HCT116 (cell line): ENCODE results near the gene EXD3. TPM values are rescaled to one million over a fixed set of nuclear protein-coding genes. Genes with fewer than 3 reads are reported as not detected.

ENCODE experiments used
- ATAC-seq: fragments of 200-7000 bp; cut with Tn5 transposase; 2 replicates; pipeline ENCODE4 v1.9.1; 2020; ENCODE audit warnings: mild to moderate bottlenecking, moderate library complexity
- BruUV-seq: library from RNA; stranded (reverse); fragments of 400-500 nt; replicated peaks from 2 replicates; lab custom pipeline; 2021; lab: Mats Ljungman, UMichigan
- CTCF ChIA-PET: fragments of 300-600 bp; sonication (Branson Sonifier 250); formaldehyde crosslinking; loops from one replicate; lab custom pipeline; 2021; ENCODE audit warnings: antibody characterized with exemption; lab: Charles Lee
- POLR2A ChIA-PET: fragments of 300-600, 350-600 bp; sonication (Branson Sonifier 250); formaldehyde crosslinking; loops from one replicate; lab custom pipeline; 2021; ENCODE audit warnings: antibody characterized with exemption; lab: Charles Lee
- RAD21 ChIA-PET, 2 experiments: fragments of 300-600 bp; sonication (Branson Sonifier 250); formaldehyde crosslinking; loops; one replicate each; lab custom pipeline; 2023; ENCODE audit warnings: low total read pairs in 2 of 2; ENCODE audit not compliant: uncharacterized antibody in 2 of 2, unreplicated experiment in 2 of 2, low non-redundant PET in 1 of 2; lab: Charles Lee
- DNase-seq: peaks from one replicate; pipeline ENCODE4 v3.0.0-alpha.2; 2010; ENCODE audit warnings: low read depth, low spot score
- H2AFZ ChIP-seq: fragments of 200-600 bp; shearing (Covaris generic), sonication (generic); 2 replicates; pipeline ENCODE4 v1.6.1; 2017; ENCODE audit warnings: low read depth, mixed run types, mixed read lengths, antibody characterized with exemption, low read length; ENCODE audit not compliant: poor library complexity, severe bottlenecking
- H3K27ac ChIP-seq: 2 replicates; pipeline ENCODE4 v1.5.1; 2012; ENCODE audit warnings: low read depth, low read length
- H3K27me3 ChIP-seq: fragments of 200-600 bp; sonication (generic); 2 replicates; pipeline ENCODE4 v1.6.1; 2016; ENCODE audit warnings: mixed run types, low read length, mixed read lengths; ENCODE audit not compliant: insufficient read depth
- H3K36me3 ChIP-seq, 2 experiments: fragments of 200-500 bp in 1 of 2; fragments of 200-600 bp in 1 of 2; sonication (Bioruptor generic) in 1 of 2; sonication (generic) in 1 of 2; 2 replicates each; pipeline versions ENCODE4 v1.5.1 to v1.6.1; 2014 to 2016; ENCODE audit warnings: low read length in 2 of 2, inconsistent platforms in 1 of 2, mixed read lengths in 1 of 2, mixed run types in 1 of 2; ENCODE audit not compliant: insufficient read depth in 2 of 2, control insufficient read depth in 1 of 2
- H3K4me1 ChIP-seq, 2 experiments: fragments of 200-600 bp in 1 of 2; sonication (generic) in 1 of 2; 2 replicates each; pipeline versions ENCODE4 v1.5.1 to v1.6.1; 2012 to 2017; ENCODE audit warnings: low read length in 2 of 2, inconsistent platforms in 1 of 2, mild to moderate bottlenecking in 1 of 2, mixed read lengths in 1 of 2, mixed run types in 1 of 2, moderate library complexity in 1 of 2; ENCODE audit not compliant: insufficient read depth in 2 of 2, control insufficient read depth in 1 of 2
- H3K4me2 ChIP-seq: fragments of 200-600 bp; sonication (generic); 2 replicates; pipeline ENCODE4 v1.6.1; 2017; ENCODE audit warnings: mixed run types, low read length, mixed read lengths
- H3K4me3 ChIP-seq, 2 experiments: fragments of 200-600 bp in 1 of 2; sonication (generic) in 1 of 2; replicated peaks in 1 of 2; 2 replicates each; pipeline ENCODE4 v1.5.1; 2011 to 2016; ENCODE audit warnings: low read length in 2 of 2, control low read depth in 1 of 2, low read depth in 1 of 2, mild to moderate bottlenecking in 1 of 2, mixed read lengths in 1 of 2, mixed run types in 1 of 2
- H3K79me2 ChIP-seq: fragments of 200-600 bp; sonication (generic); 2 replicates; pipeline ENCODE4 v1.6.1; 2017; ENCODE audit warnings: mild to moderate bottlenecking, mixed run types, low read length, moderate library complexity, mixed read lengths; ENCODE audit not compliant: insufficient read depth
- H3K9ac ChIP-seq: fragments of 200-600 bp; sonication (generic); 2 replicates; pipeline ENCODE4 v1.6.1; 2016; ENCODE audit warnings: low read length, mixed read lengths
- H3K9me2 ChIP-seq: fragments of 200-600 bp; sonication (generic), shearing (Covaris generic); 2 replicates; pipeline ENCODE4 v1.6.1; 2017; ENCODE audit warnings: mixed run types, mild to moderate bottlenecking, moderate library complexity; ENCODE audit not compliant: insufficient read depth
- H3K9me3 ChIP-seq, 2 experiments: fragments of 200-500 bp in 1 of 2; fragments of 200-600 bp in 1 of 2; sonication (Bioruptor generic) in 1 of 2; sonication (generic) in 1 of 2; 2 replicates each; pipeline ENCODE4 v1.6.1; 2014 to 2017; ENCODE audit warnings: low read length in 2 of 2, mixed read lengths in 2 of 2, inconsistent platforms in 1 of 2, low read depth in 1 of 2, mild to moderate bottlenecking in 1 of 2, mixed run types in 1 of 2, moderate library complexity in 1 of 2; ENCODE audit not compliant: control insufficient read depth in 1 of 2, insufficient read depth in 1 of 2
- H4K20me1 ChIP-seq: fragments of 200-600 bp; sonication (generic), shearing (Covaris generic); 2 replicates; pipeline ENCODE4 v1.6.1; 2017; ENCODE audit warnings: mixed run types, mild to moderate bottlenecking, moderate library complexity; ENCODE audit not compliant: insufficient read depth
- ATF3 ChIP-seq: IDR thresholded peaks from 2 replicates; pipeline ENCODE4 v1.6.1; 2012
- CEBPB ChIP-seq: IDR thresholded peaks from 2 replicates; pipeline ENCODE4 v1.6.1; 2012; ENCODE audit warnings: low read depth
- CTCF ChIP-seq, 3 experiments: fragments of 200-600 bp in 1 of 3; sonication (generic) in 1 of 3; IDR thresholded peaks in 2 of 3; conservative IDR thresholded peaks in 1 of 3; 2 replicates each; pipeline ENCODE4 v1.5.1; 2012 to 2017; ENCODE audit warnings: low read depth in 2 of 3, low read length in 2 of 3, antibody characterized with exemption in 1 of 3, borderline replicate concordance in 1 of 3, control low read depth in 1 of 3, mild to moderate bottlenecking in 1 of 3, mixed read lengths in 1 of 3, mixed run types in 1 of 3, moderate library complexity in 1 of 3; ENCODE audit not compliant: insufficient read depth in 1 of 3
- ELF1 ChIP-seq: IDR thresholded peaks from 2 replicates; pipeline ENCODE4 v1.6.1; 2012; ENCODE audit warnings: low read depth, borderline replicate concordance
- EZH2 ChIP-seq: fragments of 200-600 bp; sonication (generic); IDR thresholded peaks from 2 replicates; pipeline ENCODE4 v1.6.1; 2017; ENCODE audit warnings: antibody characterized with exemption, mixed run types
- POLR2AphosphoS5 ChIP-seq: IDR thresholded peaks from 2 replicates; pipeline ENCODE4 v1.6.1; 2011; ENCODE audit warnings: mild to moderate bottlenecking, low read depth, low read length, moderate library complexity
- REST ChIP-seq: IDR thresholded peaks from 2 replicates; pipeline ENCODE4 v1.6.1; 2012; ENCODE audit warnings: low read depth
- intact Hi-C: fragments of 100-400 bp; cut with micrococcal nuclease; formaldehyde crosslinking; loops from 2 replicates; pipeline ENCODE4 v1.10.0; 2022
- total RNA-seq: library from RNA; stranded (reverse); gene quantifications from one replicate; pipeline ENCODE4 v1.2.1, GENCODE V29; 2021; ENCODE audit not compliant: unreplicated experiment

The EXD3 gene
- total RNA-seq, 1 experiment from 2014 or later, result 25.4 TPM

GRCh38 chr9:137430723-137431415, 7.9 kb upstream of the EXD3 start:
- TF ChIP-seq EZH2 (no peak), POLR2AphosphoS5 (no peak), REST (no peak), CEBPB (no peak), ATF3 (no peak), CTCF (IDR thresholded peaks at IDR 0.05 in 2 of 3, conservative IDR thresholded peaks at IDR 0.05 in 1 of 3; ENCODE audit: borderline replicate concordance in 1 of 3, insufficient read depth in 1 of 3, low read depth in 2 of 3, low read length in 2 of 3) (no peak), ELF1 (no peak)
- no TSS peak for BruUV-seq
- ChIA-PET CTCF (no interaction called here), RAD21 (no interaction called here), POLR2A (interaction anchor here (1.2 kb wide), 1 partner anchor 11 kb away, joined by 3 read pairs; the partner anchor contains the start of gene ENTPD8)
- Histone ChIP-seq H3K36me3 (no peaks in the 10 kb centered on the region), H2AFZ (no peak overlapping the region), H4K20me1 (no peaks in the 10 kb centered on the region), H3K9ac (no peak overlapping the region), H3K27me3 (no peaks in the 10 kb centered on the region), H3K4me2 (peak overlapping the region; percentile 76), H3K9me2 (no peaks in the 10 kb centered on the region), H3K9me3 (no peaks in the 10 kb centered on the region), H3K4me1 (peaks cover 22 to 31% of the 10 kb centered on the region in 2 experiments), H3K79me2 (no peaks in the 10 kb centered on the region), H3K27ac (no peak overlapping the region; the same call in 1 of the 2 replicates), H3K4me3 (no peak overlapping the region)
- ATAC-seq, result no peak; the same call in 1 of the 2 replicates
- no peak for DNase-seq
- intact Hi-C loops, result no loop called here
